HCT116 (cell line): ENCODE results near the gene KNTC1. TPM values are rescaled to one million over a fixed set of nuclear protein-coding genes. Genes with fewer than 3 reads are reported as not detected.

Source experiments
- ATAC-seq: fragments of 200-7000 bp; cut with Tn5 transposase; 2 replicates; pipeline ENCODE4 v1.9.1; 2020; ENCODE audit warnings: mild to moderate bottlenecking, moderate library complexity
- BruUV-seq: library from RNA; stranded (reverse); fragments of 400-500 nt; replicated peaks from 2 replicates; lab custom pipeline; 2021; lab: Mats Ljungman, UMichigan
- CTCF ChIA-PET: fragments of 300-600 bp; sonication (Branson Sonifier 250); formaldehyde crosslinking; loops from one replicate; lab custom pipeline; 2021; ENCODE audit warnings: antibody characterized with exemption; lab: Charles Lee
- POLR2A ChIA-PET: fragments of 300-600, 350-600 bp; sonication (Branson Sonifier 250); formaldehyde crosslinking; loops from one replicate; lab custom pipeline; 2021; ENCODE audit warnings: antibody characterized with exemption; lab: Charles Lee
- RAD21 ChIA-PET, 2 experiments: fragments of 300-600 bp; sonication (Branson Sonifier 250); formaldehyde crosslinking; loops; one replicate each; lab custom pipeline; 2023; ENCODE audit warnings: low total read pairs in 2 of 2; ENCODE audit not compliant: uncharacterized antibody in 2 of 2, unreplicated experiment in 2 of 2, low non-redundant PET in 1 of 2; lab: Charles Lee
- DNase-seq: peaks from one replicate; pipeline ENCODE4 v3.0.0-alpha.2; 2010; ENCODE audit warnings: low read depth, low spot score
- H2AFZ ChIP-seq: fragments of 200-600 bp; shearing (Covaris generic), sonication (generic); 2 replicates; pipeline ENCODE4 v1.6.1; 2017; ENCODE audit warnings: low read depth, mixed run types, mixed read lengths, antibody characterized with exemption, low read length; ENCODE audit not compliant: poor library complexity, severe bottlenecking
- H3K27ac ChIP-seq: 2 replicates; pipeline ENCODE4 v1.5.1; 2012; ENCODE audit warnings: low read depth, low read length
- H3K27me3 ChIP-seq: fragments of 200-600 bp; sonication (generic); 2 replicates; pipeline ENCODE4 v1.6.1; 2016; ENCODE audit warnings: mixed run types, low read length, mixed read lengths; ENCODE audit not compliant: insufficient read depth
- H3K36me3 ChIP-seq, 2 experiments: fragments of 200-500 bp in 1 of 2; fragments of 200-600 bp in 1 of 2; sonication (Bioruptor generic) in 1 of 2; sonication (generic) in 1 of 2; 2 replicates each; pipeline versions ENCODE4 v1.5.1 to v1.6.1; 2014 to 2016; ENCODE audit warnings: low read length in 2 of 2, inconsistent platforms in 1 of 2, mixed read lengths in 1 of 2, mixed run types in 1 of 2; ENCODE audit not compliant: insufficient read depth in 2 of 2, control insufficient read depth in 1 of 2
- H3K4me1 ChIP-seq, 2 experiments: fragments of 200-600 bp in 1 of 2; sonication (generic) in 1 of 2; 2 replicates each; pipeline versions ENCODE4 v1.5.1 to v1.6.1; 2012 to 2017; ENCODE audit warnings: low read length in 2 of 2, inconsistent platforms in 1 of 2, mild to moderate bottlenecking in 1 of 2, mixed read lengths in 1 of 2, mixed run types in 1 of 2, moderate library complexity in 1 of 2; ENCODE audit not compliant: insufficient read depth in 2 of 2, control insufficient read depth in 1 of 2
- H3K4me2 ChIP-seq: fragments of 200-600 bp; sonication (generic); 2 replicates; pipeline ENCODE4 v1.6.1; 2017; ENCODE audit warnings: mixed run types, low read length, mixed read lengths
- H3K4me3 ChIP-seq, 2 experiments: fragments of 200-600 bp in 1 of 2; sonication (generic) in 1 of 2; replicated peaks in 1 of 2; 2 replicates each; pipeline ENCODE4 v1.5.1; 2011 to 2016; ENCODE audit warnings: low read length in 2 of 2, control low read depth in 1 of 2, low read depth in 1 of 2, mild to moderate bottlenecking in 1 of 2, mixed read lengths in 1 of 2, mixed run types in 1 of 2
- H3K79me2 ChIP-seq: fragments of 200-600 bp; sonication (generic); 2 replicates; pipeline ENCODE4 v1.6.1; 2017; ENCODE audit warnings: mild to moderate bottlenecking, mixed run types, low read length, moderate library complexity, mixed read lengths; ENCODE audit not compliant: insufficient read depth
- H3K9ac ChIP-seq: fragments of 200-600 bp; sonication (generic); 2 replicates; pipeline ENCODE4 v1.6.1; 2016; ENCODE audit warnings: low read length, mixed read lengths
- H3K9me2 ChIP-seq: fragments of 200-600 bp; sonication (generic), shearing (Covaris generic); 2 replicates; pipeline ENCODE4 v1.6.1; 2017; ENCODE audit warnings: mixed run types, mild to moderate bottlenecking, moderate library complexity; ENCODE audit not compliant: insufficient read depth
- H3K9me3 ChIP-seq, 2 experiments: fragments of 200-500 bp in 1 of 2; fragments of 200-600 bp in 1 of 2; sonication (Bioruptor generic) in 1 of 2; sonication (generic) in 1 of 2; 2 replicates each; pipeline ENCODE4 v1.6.1; 2014 to 2017; ENCODE audit warnings: low read length in 2 of 2, mixed read lengths in 2 of 2, inconsistent platforms in 1 of 2, low read depth in 1 of 2, mild to moderate bottlenecking in 1 of 2, mixed run types in 1 of 2, moderate library complexity in 1 of 2; ENCODE audit not compliant: control insufficient read depth in 1 of 2, insufficient read depth in 1 of 2
- H4K20me1 ChIP-seq: fragments of 200-600 bp; sonication (generic), shearing (Covaris generic); 2 replicates; pipeline ENCODE4 v1.6.1; 2017; ENCODE audit warnings: mixed run types, mild to moderate bottlenecking, moderate library complexity; ENCODE audit not compliant: insufficient read depth
- CBX3 ChIP-seq: IDR thresholded peaks from 2 replicates; pipeline ENCODE4 v1.6.1; 2012; ENCODE audit warnings: low read depth
- CTCF ChIP-seq, 3 experiments: fragments of 200-600 bp in 1 of 3; sonication (generic) in 1 of 3; IDR thresholded peaks in 2 of 3; conservative IDR thresholded peaks in 1 of 3; 2 replicates each; pipeline ENCODE4 v1.5.1; 2012 to 2017; ENCODE audit warnings: low read depth in 2 of 3, low read length in 2 of 3, antibody characterized with exemption in 1 of 3, borderline replicate concordance in 1 of 3, control low read depth in 1 of 3, mild to moderate bottlenecking in 1 of 3, mixed read lengths in 1 of 3, mixed run types in 1 of 3, moderate library complexity in 1 of 3; ENCODE audit not compliant: insufficient read depth in 1 of 3
- EGR1 ChIP-seq: IDR thresholded peaks from 2 replicates; pipeline ENCODE4 v1.6.1; 2012; ENCODE audit warnings: low read depth
- ELF1 ChIP-seq: IDR thresholded peaks from 2 replicates; pipeline ENCODE4 v1.6.1; 2012; ENCODE audit warnings: low read depth, borderline replicate concordance
- EZH2phosphoT487 ChIP-seq: fragments of 200-600 bp; IDR thresholded peaks from 2 replicates; pipeline ENCODE4 v1.6.1; 2018; ENCODE audit warnings: antibody characterized with exemption, borderline replicate concordance
- FOSL1 ChIP-seq: IDR thresholded peaks from 2 replicates; pipeline ENCODE4 v1.6.1; 2012; ENCODE audit warnings: low read depth
- JUND ChIP-seq: IDR thresholded peaks from 2 replicates; pipeline ENCODE4 v1.6.1; 2012
- MAX ChIP-seq: IDR thresholded peaks from 2 replicates; pipeline ENCODE4 v1.6.1; 2012
- POLR2A ChIP-seq: IDR thresholded peaks from 2 replicates; pipeline ENCODE4 v1.7.0; 2011; ENCODE audit warnings: borderline replicate concordance; ENCODE audit not compliant: insufficient read depth, insufficient read length; ENCODE audit errors: extremely low read depth
- POLR2AphosphoS5 ChIP-seq: IDR thresholded peaks from 2 replicates; pipeline ENCODE4 v1.6.1; 2011; ENCODE audit warnings: mild to moderate bottlenecking, low read depth, low read length, moderate library complexity
- RAD21 ChIP-seq: IDR thresholded peaks from 2 replicates; pipeline ENCODE4 v1.6.1; 2012; ENCODE audit warnings: low read depth, mild to moderate bottlenecking
- SIN3A ChIP-seq: IDR thresholded peaks from 2 replicates; pipeline ENCODE4 v1.6.1; 2012; ENCODE audit warnings: low read depth
- SP1 ChIP-seq: IDR thresholded peaks from 2 replicates; pipeline ENCODE4 v1.6.1; 2012; ENCODE audit warnings: low read depth
- SRF ChIP-seq: IDR thresholded peaks from 2 replicates; pipeline ENCODE4 v1.6.1; 2012; ENCODE audit warnings: low read depth
- ZBTB33 ChIP-seq: IDR thresholded peaks from 2 replicates; pipeline ENCODE4 v1.6.1; 2011; ENCODE audit warnings: mild to moderate bottlenecking, low read length, moderate library complexity; ENCODE audit not compliant: insufficient replicate concordance; ENCODE audit errors: extremely low read depth
- intact Hi-C: fragments of 100-400 bp; cut with micrococcal nuclease; formaldehyde crosslinking; loops from 2 replicates; pipeline ENCODE4 v1.10.0; 2022
- total RNA-seq: library from RNA; stranded (reverse); gene quantifications from one replicate; pipeline ENCODE4 v1.2.1, GENCODE V29; 2021; ENCODE audit not compliant: unreplicated experiment

KNTC1 gene
- total RNA-seq, 1 experiment from 2014 or later, result 70.2 TPM

GRCh38 chr12:122526683-122527477 is at the start of gene KNTC1, which contains the start of gene RSRC2 (continued):
- TF ChIP-seq ZBTB33 (peak; percentile 87), POLR2AphosphoS5 (peak; percentile 98), CTCF (IDR thresholded peaks at IDR 0.05 in 2 of 3, conservative IDR thresholded peaks at IDR 0.05 in 1 of 3; ENCODE audit: borderline replicate concordance in 1 of 3, insufficient read depth in 1 of 3, low read depth in 2 of 3, low read length in 2 of 3) (no peak), MAX (peak; percentile 91), CBX3 (peak; percentile 22; the same call in 1 of the 2 replicates), POLR2A (peak; percentile 95), RAD21 (no peak; the same call in 1 of the 2 replicates)
- TF ChIP-seq, all 23 proteins: peak for 14

- no peaks in the 10 kb centered on the region for H3K79me2 ChIP-seq
- ATAC-seq, result no peak
- H3K4me1 ChIP-seq, result no peaks in the 10 kb centered on the region
- H3K9me2 ChIP-seq, result no peaks in the 10 kb centered on the region
- BruUV-seq, result no TSS peak
- ChIA-PET RAD21 (no interaction called here), CTCF (interaction anchor here (0.7 to 1.7 kb wide), 2 partner anchors 9 to 122 kb away, joined by 3 to 4 read pairs; no protein-coding TSS in a partner anchor), POLR2A (no interaction called here)
- no peak overlapping the region for H2AFZ ChIP-seq
- intact Hi-C loops, result no loop called here
- H3K36me3 ChIP-seq, result peaks cover 36 to 38% of the 10 kb centered on the region in 2 experiments; a peak in 3 of 4 replicates
- H3K9me3 ChIP-seq, result no peaks in the 10 kb centered on the region
- no peaks in the 10 kb centered on the region for H4K20me1 ChIP-seq
- no peak overlapping the region for H3K9ac ChIP-seq
- no peaks in the 10 kb centered on the region for H3K27me3 ChIP-seq
- no peak overlapping the region for H3K27ac ChIP-seq
- no peak overlapping the region for H3K4me2 ChIP-seq
- DNase-seq, result no peak
- no peak overlapping the region for H3K4me3 ChIP-seq
- no peak for TF ChIP-seq RAD21
- TF ChIP-seq ZBTB33, result no peak
- no peak for TF ChIP-seq FOSL1
- TF ChIP-seq SRF, result no peak
- TF ChIP-seq EGR1, result no peak
- no peak for TF ChIP-seq JUND
- no peak for TF ChIP-seq SP1
- TF ChIP-seq SIN3A, result no peak
- no peak for TF ChIP-seq CBX3
- TF ChIP-seq POLR2A, result no peak
- TF ChIP-seq EZH2phosphoT487, result no peak
- no peak for TF ChIP-seq ELF1
These were observed 46.3 kb upstream of the KNTC1 start for GRCh38 chr12:122480753-122481152.
